Stimulated activated CD4-positive, alpha-beta T cell treated with anti-CD3 and anti-CD28 coated beads, Interleukin-1b, Interleukin-23, amount 100 ng/mL, for 48 hours (primary cell): ENCODE measurements around the gene TLE5.
A peak's percentile ranks its signal among the peaks of the same experiment; 100 is the strongest.
"Not testable (repeated sequence)": the region's sequence is repeated elsewhere in the genome, so short reads cannot be mapped to it uniquely, and the experiment has no call there.

Source experiments
- DNase-seq: peaks from one replicate; pipeline ENCODE4 v3.0.0-alpha.2; 2020

TLE5 gene

GRCh38 chr19:3041327-3041726 is 21.0 kb downstream of the TLE5 start:
- no peak for DNase-seq

- DNase-seq, result no peak
Measured at GRCh38 chr19:3039641-3040077, 22.6 kb downstream of the TLE5 start.

- no peak for DNase-seq
Measured at GRCh38 chr19:3039125-3039524, 23.2 kb downstream of the TLE5 start.

GRCh38 chr19:3038214-3038613 is 24.1 kb downstream of the TLE5 start:
- DNase-seq, result no peak

GRCh38 chr19:3036977-3037544 is 25.2 kb downstream of the TLE5 start:
- not testable (repeated sequence) for DNase-seq

- DNase-seq, result peak; percentile 83
Measured at GRCh38 chr19:3036119-3036976, 25.9 kb downstream of the TLE5 start.

GRCh38 chr19:3035542-3036118 is 26.7 kb downstream of the TLE5 start:
- peak; percentile 97 for DNase-seq

GRCh38 chr19:3034656-3035541 is 27.4 kb downstream of the TLE5 start:
- DNase-seq, result peak; percentile 45

GRCh38 chr19:3034406-3034655 is 28.0 kb downstream of the TLE5 start:
- DNase-seq, result no peak

GRCh38 chr19:3033595-3034405 is 28.5 kb downstream of the TLE5 start:
- DNase-seq, result no peak

GRCh38 chr19:3031607-3031867 is 30.8 kb downstream of the TLE5 start:
- no peak for DNase-seq

- DNase-seq, result no peak
Measured at GRCh38 chr19:3029065-3029923, 33.0 kb downstream of the TLE5 start, which contains the start of gene TLE2. TLE2 (minus strand) TSS chr19:3029280; CDS start chr19:3028904, 376 bp downstream.

GRCh38 chr19:3028305-3029064 is 33.8 kb downstream of the TLE5 start:
- DNase-seq, result no peak

GRCh38 chr19:3027981-3028304 is 34.4 kb downstream of the TLE5 start:
- no peak for DNase-seq

- DNase-seq, result no peak
Measured at GRCh38 chr19:3027292-3027691, 35.0 kb downstream of the TLE5 start.

- DNase-seq, result no peak
Measured at GRCh38 chr19:3026768-3027167, 35.5 kb downstream of the TLE5 start.

- no peak for DNase-seq
Measured at GRCh38 chr19:3025549-3025886, 36.8 kb downstream of the TLE5 start.

- DNase-seq, result no peak
Measured at GRCh38 chr19:3024870-3025548, 37.3 kb downstream of the TLE5 start.

GRCh38 chr19:3024509-3024869 is 37.8 kb downstream of the TLE5 start:
- peak; percentile 51 for DNase-seq

GRCh38 chr19:3020321-3020960 is 41.9 kb downstream of the TLE5 start:
- no peak for DNase-seq
